Globus pallidus (tissue), 1 donor: Measurements from ENCODE around the gene ABCB8.

Experiments
- DNase-seq: peaks from one replicate; pipeline ENCODE4 v3.0.0-alpha.2; 2015; ENCODE audit warnings: low spot score

ABCB8 gene

GRCh38 chr7:151074817-151075661 is 46.8 kb downstream of the ABCB8 start:
- DNase-seq = no peak

- no peak for DNase-seq
Measured at GRCh38 chr7:151075662-151075971, 47.4 kb downstream of the ABCB8 start.

- no peak for DNase-seq
Measured at GRCh38 chr7:151075978-151076426, 47.8 kb downstream of the ABCB8 start.

GRCh38 chr7:151076863-151077704 is 48.8 kb downstream of the ABCB8 start:
- no peak for DNase-seq

- no peak for DNase-seq
Measured at GRCh38 chr7:151077705-151078232, 49.5 kb downstream of the ABCB8 start.

GRCh38 chr7:151078233-151079040 is 50.2 kb downstream of the ABCB8 start:
- DNase-seq = no peak

- DNase-seq = no peak
Measured at GRCh38 chr7:151079199-151079910, 51.1 kb downstream of the ABCB8 start.

GRCh38 chr7:151080067-151080521 is 51.8 kb downstream of the ABCB8 start:
- DNase-seq = no peak

- peak; percentile 94 for DNase-seq
Measured at GRCh38 chr7:151080522-151081169, 52.4 kb downstream of the ABCB8 start, which contains the start of gene FASTK. Gene FASTK (minus strand): TSS chr7:151080809. CDS start chr7:151080766, 43 bp downstream.

- no peak for DNase-seq
Measured at GRCh38 chr7:151081170-151082101, 53.2 kb downstream of the ABCB8 start.

- no peak for DNase-seq
Measured at GRCh38 chr7:151082141-151083070, 54.2 kb downstream of the ABCB8 start.

- DNase-seq = peak; percentile 65
Measured at GRCh38 chr7:151083071-151083823, 55.0 kb downstream of the ABCB8 start, which contains the start of gene TMUB1. Gene TMUB1 (minus strand): TSS chr7:151083493. CDS start chr7:151082563, 930 bp downstream.

- DNase-seq = no peak
Measured at GRCh38 chr7:151083824-151084160, 55.5 kb downstream of the ABCB8 start.

GRCh38 chr7:151085329-151085690 is 57.1 kb downstream of the ABCB8 start:
- DNase-seq = peak; percentile 42

- DNase-seq = peak; percentile 90
Measured at GRCh38 chr7:151085691-151086620, 57.7 kb downstream of the ABCB8 start, which contains the start of gene AGAP3. Gene AGAP3 (plus strand): TSS chr7:151086475. CDS start chr7:151086742, 267 bp downstream.

GRCh38 chr7:151086802-151087244 is 58.6 kb downstream of the ABCB8 start:
- DNase-seq = no peak
